Measurements from ENCODE around the gene CD151. TPM values are rescaled to one million over a fixed set of nuclear protein-coding genes. Genes with fewer than 3 reads are reported as not detected.

CD151 gene
- total and polyA plus RNA-seq, 10 donors = 38.0 to 142 (median 81.4) TPM

GRCh38 chr11:827146-827896 lies 5.4 kb upstream of the CD151 start:
- peak overlapping the region in 7 of 8 donors; percentile 63 to 88 (median 80) for H3K27ac ChIP-seq
- TF ChIP-seq POLR2AphosphoS5 (IDR thresholded peaks at IDR 0.05) (peak; percentile 59 to 82 (median 66)), POLR2A (IDR thresholded peaks at IDR 0.05) (no peak), CTCF (IDR thresholded peaks at IDR 0.05 in 8 of 11, conservative IDR thresholded peaks at IDR 0.05 in 3 of 11) (peak in 1 of 11 experiments; percentile 11)
- peak overlapping the region; percentile 29 to 74 (median 50) for H3K4me3 ChIP-seq
- intact Hi-C loops (cut with DNase I; ENCODE audit: low total_unique reads) = no loop called here
- peak; percentile 90 for DNase-seq
- H3K4me1 ChIP-seq = peaks cover 50 to 99% (median 78%) of the 10 kb centered on the region in 6 donors
- 3 to 14% (median 7%) methylated on average over 17 to 66 of the region's 66 CpGs for WGBS, 5 donors
- H3K36me3 ChIP-seq = peaks cover 0 to 36% (median 30%) of the 10 kb centered on the region in 6 donors
- H3K27me3 ChIP-seq (replicated peaks in 1 of 7) = peaks cover 0 to 57% (median 22%) of the 10 kb centered on the region in 7 donors
- H3K9me3 ChIP-seq = no peaks in the 10 kb centered on the region

DNA sequence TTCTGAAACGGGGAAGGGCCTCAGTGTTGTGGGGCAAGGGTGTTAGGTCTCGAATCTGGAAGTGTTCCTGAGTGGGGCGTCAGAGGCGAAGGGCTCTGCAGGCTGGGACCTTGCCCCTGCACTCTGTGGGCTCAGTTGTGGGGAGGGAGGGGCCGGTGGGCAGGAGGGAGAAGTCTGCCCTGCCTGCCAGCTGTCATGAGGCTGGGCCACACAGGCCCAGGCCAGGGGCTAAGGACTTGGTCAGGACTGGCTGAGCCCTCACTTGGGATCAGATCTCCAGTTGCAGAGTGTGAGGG lies 4.9 kb upstream of the CD151 start, which contains the start of gene CRACR2B:
CRACR2B (plus strand) TSS at position 23 of the 296 bp plus-strand sequence. CDS start 689 bp downstream, outside the sequence.
- WGBS, 5 donors = 17 to 50% (median 35%) methylated on average over 4 to 5 of the region's 5 CpGs
- H3K4me3 ChIP-seq = peak within 1 kb of the TSS; percentile 29 to 74 (median 50)
- peak in 1 of 3 donors; percentile 30 for TF ChIP-seq POLR2AphosphoS5 (IDR thresholded peaks at IDR 0.05)
- TF ChIP-seq POLR2A (IDR thresholded peaks at IDR 0.05) = no peak
- no peak for TF ChIP-seq CTCF (IDR thresholded peaks at IDR 0.05 in 8 of 11, conservative IDR thresholded peaks at IDR 0.05 in 3 of 11)
- peak within 1 kb of the TSS; percentile 42 to 88 (median 78) for H3K27ac ChIP-seq
- peak; percentile 84 for DNase-seq
- H3K36me3 ChIP-seq = peaks cover 0 to 31% (median 25%) of the 10 kb centered on the region in 6 donors
- peaks cover 0 to 62% (median 22%) of the 10 kb centered on the region in 7 donors for H3K27me3 ChIP-seq (replicated peaks in 1 of 7)
- H3K4me1 ChIP-seq = peaks cover 52 to 98% (median 76%) of the 10 kb centered on the region in 6 donors
- H3K9me3 ChIP-seq = no peaks in the 10 kb centered on the region
- intact Hi-C loops (cut with DNase I; ENCODE audit: low total_unique reads) = no loop called here

DNA sequence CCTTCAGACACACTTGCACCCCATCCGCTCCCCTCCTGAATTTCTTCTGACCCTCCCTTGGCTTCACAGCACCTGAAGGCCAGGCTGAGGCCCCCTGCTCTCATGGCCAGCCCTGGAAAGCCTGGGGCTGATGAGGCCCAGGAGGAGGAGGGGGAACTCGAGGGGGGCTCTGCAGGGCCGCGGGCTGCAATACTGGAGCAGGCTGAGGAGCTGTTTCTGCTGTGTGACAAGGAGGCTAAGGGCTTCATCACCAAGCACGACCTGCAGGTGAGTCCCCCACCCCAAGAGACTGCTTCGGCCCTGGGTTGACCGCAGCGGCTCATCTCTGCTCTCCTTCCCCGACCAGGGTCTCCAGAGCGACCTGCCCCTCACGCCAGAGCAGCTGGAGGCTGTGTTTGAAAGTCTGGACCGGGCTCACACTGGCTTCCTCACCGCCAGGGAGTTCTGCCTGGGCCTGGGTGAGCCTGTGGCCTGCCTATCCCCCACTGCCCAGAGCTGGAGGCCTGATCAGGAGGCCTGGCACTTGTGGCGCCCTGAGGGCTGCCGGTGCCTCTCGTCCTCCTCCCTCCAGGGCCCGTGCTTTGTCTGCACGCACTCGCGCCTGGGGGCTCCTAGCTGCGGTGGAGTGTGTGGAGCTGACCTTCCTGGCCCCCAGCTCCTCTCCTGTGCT lies 4.1 kb upstream of the CD151 start:
- Histone ChIP-seq H3K27ac (peak overlapping the region; percentile 36 to 88 (median 78)), H3K9me3 (no peaks in the 10 kb centered on the region), H3K36me3 (peaks cover 0 to 23% (median 18%) of the 10 kb centered on the region in 6 donors), H3K27me3 (replicated peaks in 1 of 7) (peaks cover 0 to 70% (median 22%) of the 10 kb centered on the region in 7 donors), H3K4me3 (peak overlapping the region in 3 of 8 donors; percentile 50 to 74 (median 56)), H3K4me1 (peaks cover 52 to 96% (median 79%) of the 10 kb centered on the region in 6 donors)
- peak; percentile 89 for DNase-seq
- intact Hi-C loops (cut with DNase I; ENCODE audit: low total_unique reads) = no loop called here
- no peak for TF ChIP-seq CTCF (IDR thresholded peaks at IDR 0.05 in 8 of 11, conservative IDR thresholded peaks at IDR 0.05 in 3 of 11)
- no peak for TF ChIP-seq POLR2A (IDR thresholded peaks at IDR 0.05)
- peak in 2 of 3 donors; percentile 82 to 86 for TF ChIP-seq POLR2AphosphoS5 (IDR thresholded peaks at IDR 0.05)
- 50 to 67% (median 56%) methylated on average over 19 to 21 of the region's 21 CpGs for WGBS, 5 donors

All from spleen (tissue), 11 donors.